B cell (primary cell): Measurements from ENCODE around the gene GPC5. TPM values are rescaled to one million over a fixed set of nuclear protein-coding genes. Genes with fewer than 3 reads are reported as not detected.

ENCODE experiments used
- ATAC-seq: fragments of 200-7000 bp; cut with Tn5 transposase; one replicate; pipeline ENCODE4 v1.10.0; 2021; ENCODE audit warnings: low read depth, mild to moderate bottlenecking, moderate number of reproducible peaks, moderate library complexity
- CTCF ChIA-PET: fragments of 350-600 bp; sonication (Branson Sonifier 250); formaldehyde crosslinking; loops from one replicate; lab custom pipeline; 2021; ENCODE audit warnings: antibody characterized with exemption, inconsistent platforms; lab: Charles Lee
- POLR2A ChIA-PET: fragments of 350-600 bp; sonication (Branson Sonifier 250); formaldehyde crosslinking; loops from one replicate; lab custom pipeline; 2021; ENCODE audit warnings: antibody characterized with exemption; lab: Charles Lee
- DNase-seq: peaks from one replicate; pipeline ENCODE4 v3.0.0; 2013
- H2AFZ ChIP-seq: 2 replicates; pipeline ENCODE4 v1.6.1; 2012; ENCODE audit warnings: mild to moderate bottlenecking, low read depth, low read length; ENCODE audit not compliant: insufficient read depth, poor library complexity, severe bottlenecking
- H3K27ac ChIP-seq, 2 donors: 1 replicate in 1 of 2; 2 replicates in 1 of 2; pipeline ENCODE4 v1.5.1; 2012 to 2013; ENCODE audit warnings: low read length in 2 of 2, mild to moderate bottlenecking in 2 of 2, moderate library complexity in 1 of 2
- H3K27me3 ChIP-seq, 4 experiments: fragments of 200-600 bp in 1 of 4; sonication (generic) in 1 of 4; replicated peaks in 1 of 4; 1 replicate in 2 of 4; 2 replicates in 2 of 4; pipeline versions ENCODE4 v1.6.1 to v1.7.0; 2013 to 2016; ENCODE audit warnings: low read length in 3 of 4, mild to moderate bottlenecking in 2 of 4, mixed read lengths in 1 of 4, moderate library complexity in 1 of 4; ENCODE audit not compliant: insufficient read depth in 4 of 4, control insufficient read depth in 3 of 4; ENCODE audit errors: control extremely low read depth in 1 of 4
- H3K36me3 ChIP-seq, 2 experiments: replicated peaks in 1 of 2; 1 replicate in 1 of 2; 2 replicates in 1 of 2; pipeline versions ENCODE4 v1.6.1 to v1.7.1; 2013; ENCODE audit warnings: low read length in 1 of 2; ENCODE audit not compliant: insufficient read depth in 2 of 2, control insufficient read depth in 1 of 2; ENCODE audit errors: control extremely low read depth in 1 of 2, extremely low read depth in 1 of 2
- H3K4me1 ChIP-seq, 2 donors: fragments of 200-600 bp in 1 of 2; sonication (generic) in 1 of 2; 1 replicate in 1 of 2; 2 replicates in 1 of 2; pipeline versions ENCODE4 v1.5.1 to v1.6.1; 2013 to 2017; ENCODE audit warnings: low read length in 2 of 2; ENCODE audit not compliant: control insufficient read depth in 2 of 2, insufficient read depth in 2 of 2
- H3K4me2 ChIP-seq: replicated peaks from 2 replicates; pipeline ENCODE3; 2012; ENCODE audit warnings: mild to moderate bottlenecking, low read depth, low read length; ENCODE audit not compliant: poor library complexity, severe bottlenecking
- H3K4me3 ChIP-seq, 5 experiments: fragments of 200-600 bp in 1 of 5; sonication (generic) in 1 of 5; 1 replicate in 3 of 5; 2 replicates in 2 of 5; pipeline versions ENCODE4 v1.5.1 to v1.7.0; 2011 to 2016; ENCODE audit warnings: low read length in 4 of 5, mild to moderate bottlenecking in 4 of 5, low read depth in 2 of 5, control low read depth in 1 of 5, moderate library complexity in 1 of 5; ENCODE audit not compliant: insufficient read depth in 1 of 5; ENCODE audit errors: control extremely low read depth in 1 of 5, extremely low read depth in 1 of 5
- H3K79me2 ChIP-seq: fragments of 200-600 bp; sonication (generic); one replicate; pipeline ENCODE4 v1.6.0; 2016; ENCODE audit warnings: low read length; ENCODE audit not compliant: control insufficient read depth, insufficient read depth
- H3K9ac ChIP-seq: fragments of 200-600 bp; sonication (generic); 2 replicates; pipeline ENCODE4 v1.6.1; 2017; ENCODE audit warnings: mild to moderate bottlenecking, low read length, moderate library complexity
- H3K9me3 ChIP-seq, 3 donors: one replicate each; pipeline versions ENCODE4 v1.6.1 to v1.7.1; 2013; ENCODE audit warnings: low read length in 2 of 3; ENCODE audit not compliant: control insufficient read depth in 2 of 3, insufficient read depth in 1 of 3; ENCODE audit errors: control extremely low read depth in 1 of 3
- H4K20me1 ChIP-seq: 2 replicates; pipeline ENCODE4 v1.6.0; 2012; ENCODE audit warnings: mild to moderate bottlenecking, low read length; ENCODE audit not compliant: insufficient read depth, control insufficient read depth, poor library complexity, severe bottlenecking
- H3K27ac Mint-ChIP-seq: one replicate; pipeline ENCODE4 v1.8.0; 2021; ENCODE audit warnings: mixed read lengths
- H3K27me3 Mint-ChIP-seq: one replicate; pipeline ENCODE4 v1.8.0; 2021; ENCODE audit warnings: mixed read lengths
- H3K4me1 Mint-ChIP-seq: one replicate; pipeline ENCODE4 v1.8.0; 2021; ENCODE audit warnings: mixed read lengths
- H3K4me3 Mint-ChIP-seq: one replicate; pipeline ENCODE4 v1.8.0; 2021; ENCODE audit warnings: mixed read lengths
- H3K9me3 Mint-ChIP-seq: one replicate; pipeline ENCODE4 v1.8.0; 2022; ENCODE audit warnings: mixed read lengths; ENCODE audit not compliant: insufficient read depth
- CTCF ChIP-seq: fragments of 200-600 bp; IDR thresholded peaks from one replicate; pipeline ENCODE4 v1.8.0; 2022; ENCODE audit warnings: antibody characterized with exemption, mild to moderate bottlenecking
- EZH2 ChIP-seq: IDR thresholded peaks from 2 replicates; pipeline ENCODE4 v1.6.1; 2012; ENCODE audit warnings: borderline replicate concordance, low read depth, mild to moderate bottlenecking, moderate library complexity, low read length; ENCODE audit not compliant: insufficient read depth, poor library complexity, severe bottlenecking
- WGBS: methylation state at CpG from one replicate; pipeline ENCODE4 v1.1.5; 2013; ENCODE audit warnings: missing lambda C conversion rate; ENCODE audit not compliant: insufficient coverage; 5-methylcytosine and 5-hydroxymethylcytosine counted together
- intact Hi-C: fragments of 100-400 bp; cut with micrococcal nuclease; formaldehyde crosslinking; loops from one replicate; pipeline ENCODE4 v1.10.0; 2022
- polyA plus RNA-seq: library from polyadenylated mRNA; depleted of rRNA; stranded (reverse); fragments of >200 nt; gene quantifications from 2 replicates; pipeline ENCODE4 v1.2.3, GENCODE V29; 2012
- total RNA-seq, 2 donors: library from RNA; stranded (reverse); fragments of 120-200 nt in 1 of 2; gene quantifications; 1 replicate in 1 of 2; 2 replicates in 1 of 2; pipeline versions ENCODE4 v1.2.3 to v1.2.4, GENCODE V29; 2013 to 2022

The GPC5 gene
- total and polyA plus RNA-seq, 2 donors (not counting 1 experiment from before 2014, with no cell fraction given) = 0.15 to 0.30 TPM

- Mint-ChIP-seq H3K4me3 (no peak overlapping the region), H3K27me3 (peaks cover 8% of the 10 kb centered on the region), H3K4me1 (peaks cover 28% of the 10 kb centered on the region), H3K27ac (no peak overlapping the region), H3K9me3 (no peaks in the 10 kb centered on the region)
- H3K4me3 ChIP-seq = no peak overlapping the region
- peak; percentile 23 for DNase-seq
- no peak overlapping the region for H2AFZ ChIP-seq
- peaks cover 0 to 14% (median 4%) of the 10 kb centered on the region in 3 donors for H3K9me3 ChIP-seq
- no peak for ATAC-seq
- no CpG with 5 or more reads among the region's 2 CpGs for WGBS
- intact Hi-C loops = no loop called here
- no peak for TF ChIP-seq EZH2
- no peak for TF ChIP-seq CTCF
- POLR2A ChIA-PET = no interaction called here
- no peaks in the 10 kb centered on the region for H3K36me3 ChIP-seq
- CTCF ChIA-PET = no interaction called here
- H3K4me1 ChIP-seq = peaks cover 21 to 22% of the 10 kb centered on the region in 2 donors
- no peak overlapping the region for H3K4me2 ChIP-seq
- H4K20me1 ChIP-seq = no peaks in the 10 kb centered on the region
- H3K79me2 ChIP-seq = no peaks in the 10 kb centered on the region
- H3K9ac ChIP-seq = no peak overlapping the region
- H3K27ac ChIP-seq = no peak overlapping the region
- peaks cover 3 to 24% (median 9%) of the 10 kb centered on the region in 4 experiments for H3K27me3 ChIP-seq
Measured at GRCh38 chr13:91401920-91402319, 3.5 kb downstream of the GPC5 start.

- ChIA-PET CTCF (interaction anchor here (2.0 to 2.4 kb wide), 2 partner anchors 29 to 91 kb away, joined by 9 to 14 read pairs; no protein-coding TSS in a partner anchor), POLR2A (no interaction called here)
- Histone ChIP-seq H3K9me3 (no peaks in the 10 kb centered on the region), H4K20me1 (no peaks in the 10 kb centered on the region), H3K36me3 (no peaks in the 10 kb centered on the region), H3K4me3 (no peak overlapping the region), H3K79me2 (no peaks in the 10 kb centered on the region), H3K9ac (no peak overlapping the region), H2AFZ (no peak overlapping the region), H3K27me3 (peaks cover 0 to 3% (median 0%) of the 10 kb centered on the region in 4 experiments), H3K4me1 (no peaks in the 10 kb centered on the region), H3K4me2 (no peak overlapping the region), H3K27ac (no peak overlapping the region)
- H3K4me1 Mint-ChIP-seq = peaks cover 13% of the 10 kb centered on the region
- H3K9me3 Mint-ChIP-seq = no peaks in the 10 kb centered on the region
- DNase-seq = no peak
- TF ChIP-seq CTCF = no peak
- TF ChIP-seq EZH2 = no peak
- WGBS = 90% methylated on average over 4 of the region's 6 CpGs
- no peak overlapping the region for H3K4me3 Mint-ChIP-seq
- ATAC-seq = no peak
- H3K27me3 Mint-ChIP-seq = peaks cover 7% of the 10 kb centered on the region
- H3K27ac Mint-ChIP-seq = no peak overlapping the region
- intact Hi-C loops = no loop called here
Measured at GRCh38 chr13:91405240-91405639, 6.8 kb downstream of the GPC5 start.
